Heart left ventricle (tissue), 13 donors: ENCODE measurements around the gene UFL1.

Experiments used
- POLR2A ChIP-seq, 2 donors: fragments of 450-650 bp; IDR thresholded peaks; one replicate each; pipeline ENCODE4 v1.6.1; 2017; ENCODE audit warnings: antibody characterized with exemption in 2 of 2, mild to moderate bottlenecking in 2 of 2, moderate library complexity in 2 of 2
- TF ChIP-seq, protein P1 (sequence below), 12 donors: fragments of 200-600 bp; sonication (generic) in 4 of 12; IDR thresholded peaks; one replicate each; pipeline versions ENCODE4 v1.5.0 to v1.8.0; 2018 to 2022; ENCODE audit warnings: antibody characterized with exemption in 12 of 12, mild to moderate bottlenecking in 5 of 12
- donor health status: ischemic (EF 13 %, LVEDD 7.1; RV severe dilation, severe dysfunction).
- donor health status: DM: no; HTN: yes; CAD: no.
- donor health status: DM: no; HTN: no; CAD: no.
- donor health status: ischemic (EF 25% LVEDD 6.9; RV normal size, moderate dysfunction).
- donor health status: ischemic (EF 25% LVEDD 5.7; RV mildly dilated, moderate dysfunction).
- donor health status: ischemic (EF 35%, LVEDD 5.7; RV mildly dilated, moderate dysfunction).
- donor health status: nonischemic (EF 11% LVEDD 7.7; RV severe dilation, severe dysfunction).
- donor health status: DM: yes; HTN: yes; CAD: no.
- donor health status: PGD.
- donor health status: ischemic (EF 29% LVEDD 5.4; RV normal size, mild dysfunction).
- donor health status: nonischemic (EF 23%, LVEDD 6.1; RV moderate dilation, normal function).

DNA sequence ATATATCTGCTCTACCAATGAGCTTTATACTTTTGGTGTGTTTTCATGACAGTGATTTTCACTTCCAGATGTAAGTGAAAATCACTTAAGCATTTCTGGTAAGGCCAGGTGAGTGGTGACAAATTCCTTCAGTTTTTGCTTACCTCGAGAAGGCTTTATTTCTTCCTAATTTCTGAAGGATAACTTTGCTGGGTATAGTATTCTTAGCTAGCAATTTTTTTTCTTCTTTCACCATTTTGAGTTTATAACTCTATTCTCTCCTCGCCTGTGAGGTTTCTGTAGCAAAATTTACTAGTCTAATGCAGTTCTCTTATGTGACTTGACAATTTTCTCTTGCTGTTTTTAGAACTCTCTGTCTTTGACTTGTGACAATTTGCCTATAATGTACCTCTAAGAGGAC is 48.4 kb downstream of the UFL1 start:
- TF ChIP-seq, protein P1, sequence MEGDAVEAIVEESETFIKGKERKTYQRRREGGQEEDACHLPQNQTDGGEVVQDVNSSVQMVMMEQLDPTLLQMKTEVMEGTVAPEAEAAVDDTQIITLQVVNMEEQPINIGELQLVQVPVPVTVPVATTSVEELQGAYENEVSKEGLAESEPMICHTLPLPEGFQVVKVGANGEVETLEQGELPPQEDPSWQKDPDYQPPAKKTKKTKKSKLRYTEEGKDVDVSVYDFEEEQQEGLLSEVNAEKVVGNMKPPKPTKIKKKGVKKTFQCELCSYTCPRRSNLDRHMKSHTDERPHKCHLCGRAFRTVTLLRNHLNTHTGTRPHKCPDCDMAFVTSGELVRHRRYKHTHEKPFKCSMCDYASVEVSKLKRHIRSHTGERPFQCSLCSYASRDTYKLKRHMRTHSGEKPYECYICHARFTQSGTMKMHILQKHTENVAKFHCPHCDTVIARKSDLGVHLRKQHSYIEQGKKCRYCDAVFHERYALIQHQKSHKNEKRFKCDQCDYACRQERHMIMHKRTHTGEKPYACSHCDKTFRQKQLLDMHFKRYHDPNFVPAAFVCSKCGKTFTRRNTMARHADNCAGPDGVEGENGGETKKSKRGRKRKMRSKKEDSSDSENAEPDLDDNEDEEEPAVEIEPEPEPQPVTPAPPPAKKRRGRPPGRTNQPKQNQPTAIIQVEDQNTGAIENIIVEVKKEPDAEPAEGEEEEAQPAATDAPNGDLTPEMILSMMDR (IDR thresholded peaks at IDR 0.05) = no peak
- TF ChIP-seq POLR2A (IDR thresholded peaks at IDR 0.05) = no peak
